Lung (tissue), 12 donors: Measurements from ENCODE around the gene KLHL7. TPM values are rescaled to one million over a fixed set of nuclear protein-coding genes. Genes with fewer than 3 reads are reported as not detected.

Source experiments
- ATAC-seq: fragments of 200-7000 bp; cut with Tn5 transposase; one replicate; pipeline ENCODE4 v1.9.1; 2020; ENCODE audit warnings: moderate number of reproducible peaks; ENCODE audit not compliant: insufficient read depth, low FRiP score
- DNase-seq, 3 donors: peaks; one replicate each; pipeline ENCODE4 v3.0.0-alpha.2; 2013 to 2017
- H3K27ac ChIP-seq, 2 donors: one replicate each; pipeline ENCODE4 v1.5.1; 2013; ENCODE audit warnings: mild to moderate bottlenecking in 2 of 2, moderate library complexity in 2 of 2, control low read depth in 1 of 2, inconsistent platforms in 1 of 2, low read depth in 1 of 2, low read length in 1 of 2
- H3K27me3 ChIP-seq, 3 donors: one replicate each; pipeline ENCODE4 v1.5.1; 2013; ENCODE audit warnings: low read length in 2 of 3; ENCODE audit not compliant: control insufficient read depth in 3 of 3, insufficient read depth in 3 of 3
- H3K36me3 ChIP-seq, 4 donors: one replicate each; pipeline ENCODE4 v1.5.1; 2013; ENCODE audit warnings: low read length in 4 of 4, mild to moderate bottlenecking in 1 of 4, moderate library complexity in 1 of 4; ENCODE audit not compliant: control insufficient read depth in 4 of 4, insufficient read depth in 4 of 4
- H3K4me1 ChIP-seq, 5 donors: one replicate each; pipeline ENCODE4 v1.5.1; 2013; ENCODE audit warnings: low read length in 5 of 5, mild to moderate bottlenecking in 2 of 5, moderate library complexity in 1 of 5; ENCODE audit not compliant: control insufficient read depth in 5 of 5, insufficient read depth in 5 of 5
- H3K4me3 ChIP-seq: one replicate; pipeline ENCODE4 v1.5.1; 2013; ENCODE audit warnings: mild to moderate bottlenecking, control low read depth, moderate library complexity
- H3K9ac ChIP-seq, 2 donors: one replicate each; pipeline ENCODE4 v1.5.1; 2013; ENCODE audit warnings: low read length in 2 of 2, control low read depth in 1 of 2; ENCODE audit not compliant: insufficient read depth in 1 of 2
- H3K9me3 ChIP-seq, 4 donors: one replicate each; pipeline ENCODE4 v1.5.1; 2013; ENCODE audit warnings: low read length in 3 of 4, mild to moderate bottlenecking in 1 of 4, moderate library complexity in 1 of 4; ENCODE audit not compliant: control insufficient read depth in 4 of 4, insufficient read depth in 3 of 4
- WGBS, 2 donors: extraction: QIAGEN DNeasy Blood & Tissue Kit; methylation state at CpG; one replicate each; pipeline ENCODE4 v1.1.7; 2013; 5-methylcytosine and 5-hydroxymethylcytosine counted together
- polyA plus RNA-seq, 2 donors: library from polyadenylated mRNA; stranded (reverse); fragments of 200-250 nt; gene quantifications; one replicate each; pipeline ENCODE4 v1.2.1, GENCODE V29; 2013
- total RNA-seq, 2 donors: library from RNA; depleted of rRNA in 1 of 2; stranded (reverse); fragments of >200 nt in 1 of 2; gene quantifications; one replicate each; pipeline ENCODE4 v1.2.1, GENCODE V29; 2014 to 2021
- TF ChIP-seq, protein P1 (sequence below): IDR thresholded peaks from 2 replicates; pipeline ENCODE4 v1.5.1; 2012; ENCODE audit warnings: mild to moderate bottlenecking; ENCODE audit errors: control extremely low read depth, extremely low read depth
- donor health status: control.
- donor health status: control.
- donor health status: Bipolar disorder and iron deficiency.
- donor health status: healthy.
- donor health status: DM: yes; HTN: yes; CAD: no.

Gene KLHL7
- total and polyA plus RNA-seq, 4 donors = 11.5 to 38.1 (median 17.6) TPM

GRCh38 chr7:23072922-23073321 lies 32.7 kb upstream of the KLHL7 start:
- H3K27me3 ChIP-seq = no peaks in the 10 kb centered on the region
- H3K4me1 ChIP-seq = peaks cover 0 to 22% (median 10%) of the 10 kb centered on the region in 5 donors
- 40 to 44% methylated on average over 2 of the region's 2 CpGs for WGBS, 2 donors
- no peak overlapping the region for H3K9ac ChIP-seq
- no peaks in the 10 kb centered on the region for H3K36me3 ChIP-seq
- TF ChIP-seq, protein P1, sequence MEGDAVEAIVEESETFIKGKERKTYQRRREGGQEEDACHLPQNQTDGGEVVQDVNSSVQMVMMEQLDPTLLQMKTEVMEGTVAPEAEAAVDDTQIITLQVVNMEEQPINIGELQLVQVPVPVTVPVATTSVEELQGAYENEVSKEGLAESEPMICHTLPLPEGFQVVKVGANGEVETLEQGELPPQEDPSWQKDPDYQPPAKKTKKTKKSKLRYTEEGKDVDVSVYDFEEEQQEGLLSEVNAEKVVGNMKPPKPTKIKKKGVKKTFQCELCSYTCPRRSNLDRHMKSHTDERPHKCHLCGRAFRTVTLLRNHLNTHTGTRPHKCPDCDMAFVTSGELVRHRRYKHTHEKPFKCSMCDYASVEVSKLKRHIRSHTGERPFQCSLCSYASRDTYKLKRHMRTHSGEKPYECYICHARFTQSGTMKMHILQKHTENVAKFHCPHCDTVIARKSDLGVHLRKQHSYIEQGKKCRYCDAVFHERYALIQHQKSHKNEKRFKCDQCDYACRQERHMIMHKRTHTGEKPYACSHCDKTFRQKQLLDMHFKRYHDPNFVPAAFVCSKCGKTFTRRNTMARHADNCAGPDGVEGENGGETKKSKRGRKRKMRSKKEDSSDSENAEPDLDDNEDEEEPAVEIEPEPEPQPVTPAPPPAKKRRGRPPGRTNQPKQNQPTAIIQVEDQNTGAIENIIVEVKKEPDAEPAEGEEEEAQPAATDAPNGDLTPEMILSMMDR = no peak
- H3K4me3 ChIP-seq = no peak overlapping the region
- DNase-seq = no peak
- no peak for ATAC-seq
- no peaks in the 10 kb centered on the region for H3K9me3 ChIP-seq
- no peak overlapping the region for H3K27ac ChIP-seq

- no peaks in the 10 kb centered on the region for H3K36me3 ChIP-seq
- H3K27me3 ChIP-seq = no peaks in the 10 kb centered on the region
- H3K4me3 ChIP-seq = no peak overlapping the region
- H3K27ac ChIP-seq = no peak overlapping the region
- peaks cover 0 to 22% (median 10%) of the 10 kb centered on the region in 5 donors for H3K4me1 ChIP-seq
- 38 to 63% methylated on average over 2 of the region's 2 CpGs for WGBS, 2 donors
- DNase-seq (peak in 2 of 3 donors; percentile 66 to 79), ATAC-seq (peak; percentile 27)
- no peak overlapping the region for H3K9ac ChIP-seq
- no peaks in the 10 kb centered on the region for H3K9me3 ChIP-seq
- TF ChIP-seq, protein P1 = no peak
Measured at GRCh38 chr7:23074443-23075261, 30.9 kb upstream of the KLHL7 start.

DNA sequence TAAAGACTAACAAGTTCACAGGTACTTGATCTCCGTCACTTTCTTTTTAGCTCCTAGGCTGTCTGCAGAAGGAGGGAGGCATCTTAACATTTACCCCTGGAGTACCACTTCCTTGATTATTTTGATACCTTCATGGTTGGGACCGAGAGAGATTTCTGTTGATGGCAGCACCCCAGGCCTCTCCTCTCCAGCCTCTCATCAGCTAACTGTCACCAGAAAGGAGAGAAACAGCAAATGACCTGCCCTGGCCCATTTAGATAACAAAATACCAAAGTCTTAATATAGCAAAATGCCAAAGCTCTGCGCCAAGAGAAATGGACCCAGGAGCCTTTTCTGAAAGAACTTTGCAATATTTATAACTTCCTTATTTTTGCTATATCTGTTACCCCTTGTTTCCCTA lies 30.0 kb upstream of the KLHL7 start:
- Histone ChIP-seq H3K36me3 (no peaks in the 10 kb centered on the region), H3K4me1 (peaks cover 0 to 22% (median 10%) of the 10 kb centered on the region in 5 donors), H3K27ac (peak overlapping the region in 1 of 2 donors; percentile 40), H3K9ac (no peak overlapping the region), H3K4me3 (no peak overlapping the region), H3K9me3 (no peaks in the 10 kb centered on the region), H3K27me3 (no peaks in the 10 kb centered on the region)
- DNase-seq (no peak), ATAC-seq (no peak)
- WGBS, 2 donors = 51 to 52% methylated on average over 3 of the region's 3 CpGs
- TF ChIP-seq, protein P1 = no peak
